CD4-positive, alpha-beta T cell (primary cell): ENCODE measurements around the gene AP2S1. TPM values are rescaled to one million over a fixed set of nuclear protein-coding genes. Genes with fewer than 3 reads are reported as not detected.

Experiments used
- ATAC-seq: fragments of 200-7000 bp; cut with Tn5 transposase; one replicate; pipeline ENCODE4 v1.10.0; 2022; ENCODE audit warnings: mild to moderate bottlenecking; ENCODE audit not compliant: poor library complexity
- CTCF ChIA-PET: fragments of 350-600 bp; sonication (Branson Sonifier 250); formaldehyde crosslinking; loops from one replicate; lab custom pipeline; 2021; ENCODE audit warnings: antibody characterized with exemption, inconsistent platforms; lab: Charles Lee
- POLR2A ChIA-PET: fragments of 350-600 bp; sonication (Branson Sonifier 250); formaldehyde crosslinking; loops from one replicate; lab custom pipeline; 2021; ENCODE audit warnings: antibody characterized with exemption, inconsistent platforms; lab: Charles Lee
- DNase-seq, 14 experiments: peaks; one replicate each; pipeline ENCODE4 v3.0.0-alpha.2; 2013 to 2020; ENCODE audit warnings: mixed read lengths in 2 of 14
- H3K27ac ChIP-seq, 2 donors: one replicate each; pipeline versions ENCODE4 v1.5.1 to v1.7.0; 2013; ENCODE audit warnings: low read length in 2 of 2, low read depth in 1 of 2, mild to moderate bottlenecking in 1 of 2
- H3K27me3 ChIP-seq, 2 experiments: 1 replicate in 1 of 2; 2 replicates in 1 of 2; pipeline versions ENCODE4 v1.6.1 to v1.7.0; 2013; ENCODE audit warnings: low read length in 2 of 2, control low read depth in 1 of 2, mild to moderate bottlenecking in 1 of 2, moderate library complexity in 1 of 2; ENCODE audit not compliant: insufficient read depth in 2 of 2, control insufficient read depth in 1 of 2
- H3K36me3 ChIP-seq: one replicate; pipeline ENCODE4 v1.6.1; 2013; ENCODE audit warnings: low read length, control low read depth; ENCODE audit not compliant: insufficient read depth
- H3K4me1 ChIP-seq: one replicate; pipeline ENCODE4 v1.6.1; 2013; ENCODE audit warnings: low read length, control low read depth; ENCODE audit not compliant: insufficient read depth
- H3K4me3 ChIP-seq: one replicate; pipeline ENCODE4 v1.5.1; 2013; ENCODE audit warnings: mild to moderate bottlenecking, low read length, moderate library complexity
- H3K9me3 ChIP-seq, 2 experiments: 1 replicate in 1 of 2; 2 replicates in 1 of 2; pipeline versions ENCODE4 v1.6.1 to v1.7.0; 2013; ENCODE audit warnings: low read length in 2 of 2, mild to moderate bottlenecking in 2 of 2, control low read depth in 1 of 2, moderate library complexity in 1 of 2; ENCODE audit not compliant: control insufficient read depth in 1 of 2, insufficient read depth in 1 of 2
- H3K27ac Mint-ChIP-seq: one replicate; pipeline ENCODE4 v1.8.0; 2020; ENCODE audit warnings: mixed read lengths
- H3K27me3 Mint-ChIP-seq: one replicate; pipeline ENCODE4 v1.8.0; 2021; ENCODE audit warnings: mixed read lengths
- H3K36me3 Mint-ChIP-seq: one replicate; pipeline ENCODE4 v1.8.0; 2021; ENCODE audit warnings: low read depth, mixed read lengths
- H3K4me1 Mint-ChIP-seq: one replicate; pipeline ENCODE4 v1.8.0; 2021; ENCODE audit warnings: low read depth, mixed read lengths
- H3K4me3 Mint-ChIP-seq: one replicate; pipeline ENCODE4 v1.8.0; 2020; ENCODE audit warnings: mild to moderate bottlenecking, mixed read lengths
- H3K9me3 Mint-ChIP-seq: one replicate; pipeline ENCODE4 v1.8.0; 2020; ENCODE audit warnings: mixed read lengths
- CTCF ChIP-seq: fragments of 200-600 bp; IDR thresholded peaks from one replicate; pipeline ENCODE4 v1.8.0; 2022; ENCODE audit warnings: antibody characterized with exemption, mild to moderate bottlenecking
- intact Hi-C, 2 experiments: fragments of 100-400 bp; cut with DNase I in 1 of 2; cut with micrococcal nuclease in 1 of 2; formaldehyde crosslinking; loops; one replicate each; pipeline versions ENCODE4 v1.15.1 to v1.9.0; 2023 to 2025; cut with DNase I, micrococcal nuclease
- total RNA-seq, 174 experiments: library from RNA in 2 of 174; stranded (reverse) in 2 of 174; gene quantifications; one replicate each; pipeline ENCODE4 v1.2.3 and lab custom pipeline; 2021 to 2026

AP2S1 gene
- total RNA-seq, 2 experiments from 2014 or later = 24.5 to 26.9 TPM

- Mint-ChIP-seq H3K9me3 (no peaks in the 10 kb centered on the region), H3K4me1 (no peaks in the 10 kb centered on the region), H3K27ac (no peak overlapping the region), H3K27me3 (no peaks in the 10 kb centered on the region), H3K4me3 (no peak overlapping the region), H3K36me3 (peaks cover 48% of the 10 kb centered on the region)
- ChIA-PET POLR2A (interaction anchor here (0.6 to 1.2 kb wide), 4 partner anchors 10 to 136 kb away, joined by 3 to 4 read pairs (median 4); partner anchors contain the start of gene SLC1A5), CTCF (interaction anchor here (0.6 to 2.0 kb wide), 37 partner anchors 10 to 1600 kb away, joined by 3 to 48 read pairs (median 4); partner anchors contain the start of genes AP2S1, FKRP and SLC1A5)
- H3K27me3 ChIP-seq = no peaks in the 10 kb centered on the region
- peaks cover 6% of the 10 kb centered on the region for H3K4me1 ChIP-seq
- peaks cover 51% of the 10 kb centered on the region for H3K36me3 ChIP-seq
- no peaks in the 10 kb centered on the region for H3K9me3 ChIP-seq
- no peak overlapping the region for H3K27ac ChIP-seq
- no peak overlapping the region for H3K4me3 ChIP-seq
- ATAC-seq = peak; percentile 33
- TF ChIP-seq CTCF = no peak
- no peak for DNase-seq
- intact Hi-C loops = loop anchor here (1.0 kb wide), 3 partner anchors 54 to 136 kb away; no protein-coding TSS in a partner anchor
These were observed 10.7 kb downstream of the AP2S1 start for GRCh38 chr19:46839752-46840497.

GRCh38 chr19:46838160-46838559, 12.5 kb downstream of the AP2S1 start:
- no peak overlapping the region for H3K27ac Mint-ChIP-seq
- ChIA-PET CTCF (interaction anchor here (0.7 kb wide), 1 partner anchor 16 kb away, joined by 4 read pairs; no protein-coding TSS in a partner anchor), POLR2A (no interaction called here)
- no peaks in the 10 kb centered on the region for H3K9me3 Mint-ChIP-seq
- no peaks in the 10 kb centered on the region for H3K27me3 Mint-ChIP-seq
- intact Hi-C loops = no loop called here
- H3K4me1 ChIP-seq = peaks cover 6% of the 10 kb centered on the region
- H3K9me3 ChIP-seq = no peaks in the 10 kb centered on the region
- H3K36me3 ChIP-seq = peaks cover 39% of the 10 kb centered on the region
- H3K4me3 ChIP-seq = no peak overlapping the region
- no peaks in the 10 kb centered on the region for H3K4me1 Mint-ChIP-seq
- no peak overlapping the region for H3K27ac ChIP-seq
- DNase-seq = no peak
- peaks cover 37% of the 10 kb centered on the region for H3K36me3 Mint-ChIP-seq
- no peak for ATAC-seq
- H3K4me3 Mint-ChIP-seq = no peak overlapping the region
- no peaks in the 10 kb centered on the region for H3K27me3 ChIP-seq
- TF ChIP-seq CTCF = no peak

GRCh38 chr19:46834984-46835383, 15.7 kb downstream of the AP2S1 start:
- Mint-ChIP-seq H3K27ac (no peak overlapping the region), H3K4me3 (no peak overlapping the region), H3K9me3 (no peaks in the 10 kb centered on the region), H3K27me3 (peaks cover 4% of the 10 kb centered on the region), H3K4me1 (no peaks in the 10 kb centered on the region), H3K36me3 (peaks cover 10% of the 10 kb centered on the region)
- intact Hi-C loops = no loop called here
- Histone ChIP-seq H3K9me3 (no peaks in the 10 kb centered on the region), H3K36me3 (peaks cover 18% of the 10 kb centered on the region), H3K4me1 (no peaks in the 10 kb centered on the region), H3K4me3 (no peak overlapping the region), H3K27me3 (no peaks in the 10 kb centered on the region), H3K27ac (no peak overlapping the region)
- ChIA-PET CTCF (no interaction called here), POLR2A (interaction anchor here (1.0 kb wide), 1 partner anchor 120 kb away, joined by 3 read pairs; no protein-coding TSS in a partner anchor)
- no peak for TF ChIP-seq CTCF
- DNase-seq (no peak), ATAC-seq (no peak)
